ENCODE measurements around the gene DPH1.
A peak's percentile ranks its signal among the peaks of the same experiment; 100 is the strongest.

DPH1 gene

GRCh38 chr17:2085648-2085949, 55.6 kb downstream of the DPH1 start:
- H3K79me2 ChIP-seq (ENCODE audit: control insufficient read depth, low read length), result no peaks in the 10 kb centered on the region

GRCh38 chr17:2086306-2086705, 56.4 kb downstream of the DPH1 start:
- TF ChIP-seq EZH2phosphoT487 (IDR thresholded peaks at IDR 0.05; ENCODE audit: borderline replicate concordance, low read length), result no peak
- no peak for TF ChIP-seq CTCF (IDR thresholded peaks at IDR 0.05; ENCODE audit: low read depth, low read length, poor library complexity, severe bottlenecking)
- H3K4me1 ChIP-seq (ENCODE audit: control insufficient read depth, low read length), result peaks cover 53% of the 10 kb centered on the region
- no peaks in the 10 kb centered on the region for H3K79me2 ChIP-seq (ENCODE audit: control insufficient read depth, low read length)
- no peaks in the 10 kb centered on the region for H3K27me3 ChIP-seq (ENCODE audit: control insufficient read depth, low read length)
- no peaks in the 10 kb centered on the region; the same call in none of the 2 replicates for H4K20me1 ChIP-seq (ENCODE audit: control insufficient read depth, insufficient read depth, low read depth, low read length)
- no peak overlapping the region for H3K4me2 ChIP-seq (ENCODE audit: low read length)
- H3K9me2 ChIP-seq (replicated peaks; ENCODE audit: control insufficient read depth, low read length), result no peaks in the 10 kb centered on the region
- H3F3A ChIP-seq (ENCODE audit: control insufficient read depth, insufficient read depth), result peaks cover 2% of the 10 kb centered on the region; the same call in 1 of the 2 replicates
- H3K4me3 ChIP-seq (ENCODE audit: low read length), result no peak overlapping the region
- peaks cover 10% of the 10 kb centered on the region for H3K36me3 ChIP-seq (ENCODE audit: control insufficient read depth, low read length)
- no peak overlapping the region for H3K27ac ChIP-seq (ENCODE audit: low read depth, low read length)
- H3K9me3 ChIP-seq (ENCODE audit: control insufficient read depth, insufficient read depth, low read length), result no peaks in the 10 kb centered on the region

More at GRCh38 chr17:2085648-2085949, 55.6 kb downstream of the DPH1 start:
- Histone ChIP-seq H3K27me3 (ENCODE audit: control insufficient read depth, low read length) (no peaks in the 10 kb centered on the region), H3K36me3 (ENCODE audit: control insufficient read depth, low read length) (peaks cover 13% of the 10 kb centered on the region), H3K27ac (ENCODE audit: low read depth, low read length) (no peak overlapping the region), H3K9me2 (replicated peaks; ENCODE audit: control insufficient read depth, low read length) (no peaks in the 10 kb centered on the region), H3K4me2 (ENCODE audit: low read length) (no peak overlapping the region), H3K9me3 (ENCODE audit: control insufficient read depth, insufficient read depth, low read length) (no peaks in the 10 kb centered on the region), H3F3A (ENCODE audit: control insufficient read depth, insufficient read depth) (no peaks in the 10 kb centered on the region; the same call in 1 of the 2 replicates), H3K4me3 (ENCODE audit: low read length) (no peak overlapping the region), H3K4me1 (ENCODE audit: control insufficient read depth, low read length) (peaks cover 46% of the 10 kb centered on the region), H4K20me1 (ENCODE audit: control insufficient read depth, insufficient read depth, low read depth, low read length) (no peaks in the 10 kb centered on the region; the same call in none of the 2 replicates)
- TF ChIP-seq CTCF (IDR thresholded peaks at IDR 0.05; ENCODE audit: low read depth, low read length, poor library complexity, severe bottlenecking) (no peak), EZH2phosphoT487 (IDR thresholded peaks at IDR 0.05; ENCODE audit: borderline replicate concordance, low read length) (no peak)

GRCh38 chr17:2087597-2088211, 57.8 kb downstream of the DPH1 start:
- Histone ChIP-seq H3K4me1 (ENCODE audit: control insufficient read depth, low read length) (peaks cover 56% of the 10 kb centered on the region), H3K9me3 (ENCODE audit: control insufficient read depth, insufficient read depth, low read length) (no peaks in the 10 kb centered on the region), H3K79me2 (ENCODE audit: control insufficient read depth, low read length) (no peaks in the 10 kb centered on the region), H3K9me2 (replicated peaks; ENCODE audit: control insufficient read depth, low read length) (no peaks in the 10 kb centered on the region), H3K36me3 (ENCODE audit: control insufficient read depth, low read length) (peaks cover 9% of the 10 kb centered on the region; the same call in 1 of the 2 replicates), H3K4me2 (ENCODE audit: low read length) (peak overlapping the region; percentile 95), H3F3A (ENCODE audit: control insufficient read depth, insufficient read depth) (peaks cover 2% of the 10 kb centered on the region; the same call in 1 of the 2 replicates), H3K27ac (ENCODE audit: low read depth, low read length) (peak overlapping the region; percentile 23; the same call in 1 of the 2 replicates), H3K27me3 (ENCODE audit: control insufficient read depth, low read length) (no peaks in the 10 kb centered on the region), H4K20me1 (ENCODE audit: control insufficient read depth, insufficient read depth, low read depth, low read length) (no peaks in the 10 kb centered on the region; the same call in none of the 2 replicates), H3K4me3 (ENCODE audit: low read length) (peak overlapping the region; percentile 70)
- no peak for TF ChIP-seq EZH2phosphoT487 (IDR thresholded peaks at IDR 0.05; ENCODE audit: borderline replicate concordance, low read length)
- TF ChIP-seq CTCF (IDR thresholded peaks at IDR 0.05; ENCODE audit: low read depth, low read length, poor library complexity, severe bottlenecking), result no peak

All from DOHH2 (cell line).